Activated naive CD8-positive, alpha-beta T cell treated with anti-CD3 and anti-CD28 coated beads, Interleukin-2, amount 10 ng/mL, durations not matched to agents 7 days and 5 days (primary cell): ENCODE measurements around the gene TMEM213. TPM values are rescaled to one million over a fixed set of nuclear protein-coding genes. Genes with fewer than 3 reads are reported as not detected.
A peak's percentile ranks its signal among the peaks of the same experiment; 100 is the strongest.
"Not testable (repeated sequence)": the region's sequence is repeated elsewhere in the genome, so short reads cannot be mapped to it uniquely, and the experiment has no call there.

ENCODE experiments used
- ATAC-seq: fragments of 150-1000 bp; cut with Tn5 transposase; one replicate; pipeline ENCODE4 v1.10.0; 2021; ENCODE audit warnings: low read depth, moderate library complexity
- POLR2A ChIA-PET: fragments of 350-600 bp; sonication (Branson Sonifier 250); formaldehyde crosslinking; loops from one replicate; lab custom pipeline; 2021; ENCODE audit warnings: antibody characterized with exemption; lab: Charles Lee
- DNase-seq: peaks from one replicate; pipeline ENCODE4 v3.0.0; 2021
- H3K27ac Mint-ChIP-seq: one replicate; pipeline ENCODE4 v1.8.0; 2022; ENCODE audit warnings: mild to moderate bottlenecking, mixed read lengths
- H3K27me3 Mint-ChIP-seq: one replicate; pipeline ENCODE4 v1.8.0; 2022; ENCODE audit warnings: mild to moderate bottlenecking, moderate library complexity, mixed read lengths
- H3K36me3 Mint-ChIP-seq: one replicate; pipeline ENCODE4 v1.8.0; 2021; ENCODE audit warnings: mild to moderate bottlenecking, mixed read lengths
- H3K4me1 Mint-ChIP-seq: one replicate; pipeline ENCODE4 v1.8.0; 2021; ENCODE audit warnings: mixed read lengths
- H3K4me3 Mint-ChIP-seq: one replicate; pipeline ENCODE4 v1.8.0; 2022; ENCODE audit warnings: mild to moderate bottlenecking, moderate library complexity, mixed read lengths
- H3K9me3 Mint-ChIP-seq: one replicate; pipeline ENCODE4 v1.8.0; 2021; ENCODE audit warnings: mixed read lengths
- total RNA-seq, 2 experiments: library from RNA; stranded (reverse); gene quantifications; one replicate each; pipeline ENCODE4 v1.2.3, GENCODE V29; 2021

The TMEM213 gene
- total RNA-seq, 2 experiments from 2014 or later, result not detected

- ATAC-seq (no peak), DNase-seq (no peak)
- H3K4me1 Mint-ChIP-seq, result no peaks in the 10 kb centered on the region
- no peaks in the 10 kb centered on the region for H3K36me3 Mint-ChIP-seq
- H3K27me3 Mint-ChIP-seq, result no peaks in the 10 kb centered on the region
- POLR2A ChIA-PET, result no interaction called here
- H3K27ac Mint-ChIP-seq, result no peak overlapping the region
- no peak overlapping the region for H3K4me3 Mint-ChIP-seq
- peaks cover 5% of the 10 kb centered on the region for H3K9me3 Mint-ChIP-seq
Measured at GRCh38 chr7:138804618-138805017, 6.8 kb downstream of the TMEM213 start.

- no peak overlapping the region for H3K4me3 Mint-ChIP-seq
- H3K27me3 Mint-ChIP-seq, result no peaks in the 10 kb centered on the region
- no peaks in the 10 kb centered on the region for H3K36me3 Mint-ChIP-seq
- DNase-seq, result no peak
- H3K27ac Mint-ChIP-seq, result no peak overlapping the region
- peaks cover 5% of the 10 kb centered on the region for H3K9me3 Mint-ChIP-seq
- H3K4me1 Mint-ChIP-seq, result peaks cover 10% of the 10 kb centered on the region
- ATAC-seq, result no peak
- POLR2A ChIA-PET, result no interaction called here
Measured at GRCh38 chr7:138809346-138809745, 11.6 kb downstream of the TMEM213 start.

- H3K4me3 Mint-ChIP-seq, POLR2A ChIA-PET, H3K36me3 Mint-ChIP-seq, H3K9me3 Mint-ChIP-seq, H3K27me3 Mint-ChIP-seq, H3K27ac Mint-ChIP-seq, ATAC-seq, DNase-seq: not testable (repeated sequence)
- peaks cover 16% of the 10 kb centered on the region for H3K4me1 Mint-ChIP-seq
Measured at GRCh38 chr7:138811327-138811726, 13.5 kb downstream of the TMEM213 start.

GRCh38 chr7:138813945-138814344, 16.2 kb downstream of the TMEM213 start:
- Mint-ChIP-seq H3K4me3 (no peak overlapping the region), H3K27me3 (no peaks in the 10 kb centered on the region), H3K27ac (no peak overlapping the region), H3K36me3 (no peaks in the 10 kb centered on the region), H3K4me1 (peaks cover 23% of the 10 kb centered on the region), H3K9me3 (no peaks in the 10 kb centered on the region)
- ATAC-seq, result peak; percentile 68
- no peak for DNase-seq
- POLR2A ChIA-PET, result no interaction called here

GRCh38 chr7:138814816-138815332, 17.1 kb downstream of the TMEM213 start:
- H3K4me1 Mint-ChIP-seq, result peaks cover 23% of the 10 kb centered on the region
- H3K36me3 Mint-ChIP-seq, result no peaks in the 10 kb centered on the region
- no peak for DNase-seq
- ATAC-seq, result no peak
- POLR2A ChIA-PET, result no interaction called here
- no peaks in the 10 kb centered on the region for H3K27me3 Mint-ChIP-seq
- no peak overlapping the region for H3K27ac Mint-ChIP-seq
- no peak overlapping the region for H3K4me3 Mint-ChIP-seq
- no peaks in the 10 kb centered on the region for H3K9me3 Mint-ChIP-seq

- H3K4me3 Mint-ChIP-seq, result no peak overlapping the region
- H3K36me3 Mint-ChIP-seq, result no peaks in the 10 kb centered on the region
- H3K27ac Mint-ChIP-seq, result no peak overlapping the region
- no peak for DNase-seq
- H3K27me3 Mint-ChIP-seq, result no peaks in the 10 kb centered on the region
- no peaks in the 10 kb centered on the region for H3K9me3 Mint-ChIP-seq
- no peak for ATAC-seq
- POLR2A ChIA-PET, result interaction anchor here (0.7 kb wide), 1 partner anchor 177 kb away, joined by 3 read pairs; no protein-coding TSS in a partner anchor
- H3K4me1 Mint-ChIP-seq, result peaks cover 23% of the 10 kb centered on the region
Measured at GRCh38 chr7:138816650-138817049, 18.9 kb downstream of the TMEM213 start.

GRCh38 chr7:138819625-138820024, 21.8 kb downstream of the TMEM213 start:
- no peak for ATAC-seq
- no peaks in the 10 kb centered on the region for H3K36me3 Mint-ChIP-seq
- no peak overlapping the region for H3K4me3 Mint-ChIP-seq
- no peak overlapping the region for H3K27ac Mint-ChIP-seq
- POLR2A ChIA-PET, result no interaction called here
- no peaks in the 10 kb centered on the region for H3K9me3 Mint-ChIP-seq
- no peak for DNase-seq
- no peaks in the 10 kb centered on the region for H3K27me3 Mint-ChIP-seq
- H3K4me1 Mint-ChIP-seq, result peaks cover 10% of the 10 kb centered on the region

GRCh38 chr7:138821912-138822311, 24.1 kb downstream of the TMEM213 start:
- Mint-ChIP-seq H3K4me3 (no peak overlapping the region), H3K27ac (no peak overlapping the region), H3K4me1 (peaks cover 6% of the 10 kb centered on the region), H3K27me3 (no peaks in the 10 kb centered on the region), H3K36me3 (no peaks in the 10 kb centered on the region), H3K9me3 (no peaks in the 10 kb centered on the region)
- ATAC-seq, result no peak
- POLR2A ChIA-PET, result no interaction called here
- DNase-seq, result no peak

GRCh38 chr7:138822867-138823535, 25.2 kb downstream of the TMEM213 start:
- Mint-ChIP-seq H3K4me3 (no peak overlapping the region), H3K9me3 (no peaks in the 10 kb centered on the region), H3K36me3 (no peaks in the 10 kb centered on the region), H3K27ac (no peak overlapping the region), H3K27me3 (peaks cover 3% of the 10 kb centered on the region), H3K4me1 (peaks cover 5% of the 10 kb centered on the region)
- ATAC-seq (no peak), DNase-seq (no peak)
- POLR2A ChIA-PET, result no interaction called here

GRCh38 chr7:138825049-138825721, 27.4 kb downstream of the TMEM213 start:
- H3K27me3 Mint-ChIP-seq, result peaks cover 3% of the 10 kb centered on the region
- DNase-seq (no peak), ATAC-seq (no peak)
- POLR2A ChIA-PET, result no interaction called here
- H3K36me3 Mint-ChIP-seq, result no peaks in the 10 kb centered on the region
- H3K4me3 Mint-ChIP-seq, result no peak overlapping the region
- peaks cover 5% of the 10 kb centered on the region for H3K4me1 Mint-ChIP-seq
- H3K9me3 Mint-ChIP-seq, result no peaks in the 10 kb centered on the region
- H3K27ac Mint-ChIP-seq, result no peak overlapping the region

GRCh38 chr7:138828302-138828701, 30.5 kb downstream of the TMEM213 start:
- Mint-ChIP-seq H3K4me1 (peaks cover 5% of the 10 kb centered on the region), H3K27ac (no peak overlapping the region), H3K27me3 (peaks cover 3% of the 10 kb centered on the region), H3K36me3 (no peaks in the 10 kb centered on the region), H3K9me3 (no peaks in the 10 kb centered on the region), H3K4me3 (no peak overlapping the region)
- POLR2A ChIA-PET, result no interaction called here
- ATAC-seq (no peak), DNase-seq (no peak)

- H3K9me3 Mint-ChIP-seq, result no peaks in the 10 kb centered on the region
- no peak overlapping the region for H3K4me3 Mint-ChIP-seq
Measured at GRCh38 chr7:138829335-138829734, 31.5 kb downstream of the TMEM213 start.

GRCh38 chr7:138832966-138833365, 35.2 kb downstream of the TMEM213 start:
- POLR2A ChIA-PET, result no interaction called here
- ATAC-seq (no peak), DNase-seq (no peak)
- H3K27me3 Mint-ChIP-seq, result peaks cover 2% of the 10 kb centered on the region
- no peak overlapping the region for H3K27ac Mint-ChIP-seq
- H3K9me3 Mint-ChIP-seq, result no peaks in the 10 kb centered on the region
- H3K4me3 Mint-ChIP-seq, result no peak overlapping the region
- no peaks in the 10 kb centered on the region for H3K36me3 Mint-ChIP-seq
- H3K4me1 Mint-ChIP-seq, result peaks cover 3% of the 10 kb centered on the region

More at GRCh38 chr7:138829335-138829734, 31.5 kb downstream of the TMEM213 start:
- no peak overlapping the region for H3K27ac Mint-ChIP-seq
- H3K36me3 Mint-ChIP-seq, result no peaks in the 10 kb centered on the region
- POLR2A ChIA-PET, result no interaction called here
- peaks cover 4% of the 10 kb centered on the region for H3K27me3 Mint-ChIP-seq
- H3K4me1 Mint-ChIP-seq, result peaks cover 7% of the 10 kb centered on the region
- no peak for DNase-seq
- no peak for ATAC-seq

GRCh38 chr7:138833596-138833995, 35.8 kb downstream of the TMEM213 start:
- POLR2A ChIA-PET, result no interaction called here
- no peak for DNase-seq
- Mint-ChIP-seq H3K36me3 (no peaks in the 10 kb centered on the region), H3K9me3 (no peaks in the 10 kb centered on the region), H3K4me3 (no peak overlapping the region), H3K27me3 (peaks cover 2% of the 10 kb centered on the region), H3K27ac (no peak overlapping the region), H3K4me1 (peaks cover 3% of the 10 kb centered on the region)
- ATAC-seq, result no peak
